T follicular helper cell (primary cell): ENCODE data around the gene RSBN1.
"Not testable (repeated sequence)": the region's sequence is repeated elsewhere in the genome, so short reads cannot be mapped to it uniquely, and the experiment has no call there.

Experiments used
- DNase-seq: peaks from one replicate; pipeline ENCODE4 v3.0.0-alpha.2; 2020; ENCODE audit warnings: low read depth
- total RNA-seq, 2 experiments: gene quantifications; one replicate each; lab custom pipeline; 2026; lab: John Stamatoyannopoulos, UW

RSBN1 gene
- 73.6 to 132 reads per million in 2 experiments for total RNA-seq

GRCh38 chr1:113811888-113812660 lies at the start of gene RSBN1:
Gene RSBN1 (minus strand): TSS chr1:113812476. CDS start chr1:113812412, 64 bp downstream.
- DNase-seq: peak; percentile 97

- DNase-seq: no peak
Measured at GRCh38 chr1:113861641-113862040, 49.4 kb upstream of the RSBN1 start.

GRCh38 chr1:113860891-113861290 lies 48.6 kb upstream of the RSBN1 start:
- DNase-seq: no peak

GRCh38 chr1:113859478-113860175 lies 47.4 kb upstream of the RSBN1 start:
- DNase-seq: no peak

- no peak for DNase-seq
Measured at GRCh38 chr1:113858982-113859381, 46.7 kb upstream of the RSBN1 start.

GRCh38 chr1:113858418-113858817 lies 46.1 kb upstream of the RSBN1 start:
- DNase-seq: no peak

GRCh38 chr1:113857776-113858175 lies 45.5 kb upstream of the RSBN1 start:
- no peak for DNase-seq

- no peak for DNase-seq
Measured at GRCh38 chr1:113856401-113856790, 44.1 kb upstream of the RSBN1 start.

- no peak for DNase-seq
Measured at GRCh38 chr1:113855630-113856400, 43.5 kb upstream of the RSBN1 start.

GRCh38 chr1:113854234-113854633 lies 42.0 kb upstream of the RSBN1 start:
- DNase-seq: no peak

GRCh38 chr1:113852694-113853093 lies 40.4 kb upstream of the RSBN1 start:
- DNase-seq: not testable (repeated sequence)

- DNase-seq: no peak
Measured at GRCh38 chr1:113850127-113850796, 38.0 kb upstream of the RSBN1 start.

- no peak for DNase-seq
Measured at GRCh38 chr1:113849072-113849471, 36.8 kb upstream of the RSBN1 start.

- no peak for DNase-seq
Measured at GRCh38 chr1:113846391-113847035, 34.2 kb upstream of the RSBN1 start.

- no peak for DNase-seq
Measured at GRCh38 chr1:113836534-113836933, 24.3 kb upstream of the RSBN1 start.

- DNase-seq: no peak
Measured at GRCh38 chr1:113835686-113836290, 23.5 kb upstream of the RSBN1 start.

GRCh38 chr1:113834716-113835115 lies 22.4 kb upstream of the RSBN1 start:
- no peak for DNase-seq

GRCh38 chr1:113830039-113830438 lies 17.8 kb upstream of the RSBN1 start:
- DNase-seq: no peak

- DNase-seq: no peak
Measured at GRCh38 chr1:113821916-113822315, 9.6 kb upstream of the RSBN1 start.

- DNase-seq: no peak
Measured at GRCh38 chr1:113818578-113818977, 6.3 kb upstream of the RSBN1 start.

GRCh38 chr1:113813218-113813617 lies 942 bp upstream of the RSBN1 start:
- no peak for DNase-seq
